ENCODE measurements around the gene DIRAS1.

DNA sequence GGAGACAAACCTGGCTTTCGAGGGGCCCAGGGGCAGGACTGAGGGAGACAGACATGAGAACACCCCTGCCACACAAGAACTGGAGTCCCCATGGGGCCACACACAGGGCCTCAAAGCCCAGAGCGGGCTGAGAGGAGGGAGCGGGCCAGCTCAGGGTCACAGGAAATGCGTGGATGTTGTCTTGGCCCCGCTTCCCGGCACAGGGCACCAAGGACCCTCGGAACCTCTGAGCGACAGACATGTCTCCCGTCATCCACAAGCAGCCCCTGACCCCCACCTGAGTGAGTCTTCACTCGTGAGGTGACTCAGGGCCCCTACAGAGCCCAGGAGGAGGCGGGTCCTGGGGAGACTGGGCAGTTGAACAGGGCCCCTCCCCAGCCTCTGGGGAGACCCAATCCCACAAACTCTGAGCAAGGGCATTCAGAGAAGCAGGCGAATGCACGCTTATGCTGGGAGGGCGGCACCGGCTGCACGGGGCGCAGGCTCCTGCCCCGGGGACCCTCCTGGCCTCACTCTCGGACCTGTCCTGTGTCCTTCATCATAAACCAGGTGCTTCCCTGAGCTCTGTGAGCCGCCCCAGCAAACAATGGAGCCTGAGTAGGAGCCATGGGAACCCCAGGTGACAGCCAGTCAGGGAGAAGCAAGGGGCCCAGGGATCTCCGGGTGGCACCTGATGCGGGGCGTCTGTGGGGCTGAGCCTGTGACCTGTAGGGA is 41.8 kb upstream of the DIRAS1 start:
- TF ChIP-seq CTCF (IDR thresholded peaks at IDR 0.05) (no peak), HDAC2 (IDR thresholded peaks at IDR 0.05) (no peak)

Measured in A549 (cell line).